Fibroblast of skin of right quadriceps (primary cell): ENCODE data around the gene CHN1.

Experiments
- DNase-seq: peaks from one replicate; pipeline ENCODE4 v3.0.0-alpha.2; 2013

Gene CHN1, protein sequence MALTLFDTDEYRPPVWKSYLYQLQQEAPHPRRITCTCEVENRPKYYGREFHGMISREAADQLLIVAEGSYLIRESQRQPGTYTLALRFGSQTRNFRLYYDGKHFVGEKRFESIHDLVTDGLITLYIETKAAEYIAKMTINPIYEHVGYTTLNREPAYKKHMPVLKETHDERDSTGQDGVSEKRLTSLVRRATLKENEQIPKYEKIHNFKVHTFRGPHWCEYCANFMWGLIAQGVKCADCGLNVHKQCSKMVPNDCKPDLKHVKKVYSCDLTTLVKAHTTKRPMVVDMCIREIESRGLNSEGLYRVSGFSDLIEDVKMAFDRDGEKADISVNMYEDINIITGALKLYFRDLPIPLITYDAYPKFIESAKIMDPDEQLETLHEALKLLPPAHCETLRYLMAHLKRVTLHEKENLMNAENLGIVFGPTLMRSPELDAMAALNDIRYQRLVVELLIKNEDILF

DNA sequence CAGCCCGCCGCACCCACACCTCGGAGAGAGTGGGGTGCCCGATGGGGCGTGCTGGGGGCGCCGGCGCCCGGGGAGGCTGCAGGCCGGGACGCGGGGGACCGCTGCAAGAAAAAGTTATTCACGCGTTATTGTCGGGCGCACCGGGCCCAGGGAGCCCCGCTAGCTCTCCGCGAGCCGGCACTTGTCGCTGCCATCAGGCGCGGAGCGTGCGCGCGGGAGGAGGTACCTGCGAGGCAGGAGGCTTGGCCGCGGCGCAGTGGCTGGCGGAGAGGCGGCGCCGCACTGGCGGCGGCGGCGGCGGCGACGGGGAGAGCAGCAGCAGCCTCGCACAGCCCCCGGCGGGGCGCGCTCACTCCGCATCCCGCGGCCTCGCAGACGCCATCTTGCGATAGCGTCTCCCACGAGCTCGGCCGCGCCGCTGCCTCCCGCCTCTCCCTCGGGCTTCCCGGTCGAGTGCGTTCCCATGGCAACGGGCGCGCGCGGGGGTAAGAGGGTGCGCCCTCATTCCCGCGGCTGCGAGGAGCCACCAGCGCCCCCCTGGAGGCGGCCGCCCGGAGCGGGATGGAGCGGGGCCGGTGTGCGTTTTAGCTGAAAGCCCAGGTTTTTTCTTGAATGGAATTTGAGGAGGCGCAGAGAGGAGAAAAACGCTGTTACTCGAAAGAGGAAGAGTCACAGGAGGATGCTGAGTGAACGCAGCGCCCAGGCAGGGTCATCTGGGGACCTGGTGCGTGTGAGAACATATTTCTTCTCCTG, at the start of gene CHN1:
Gene CHN1 (minus strand): TSS at position 402 of the 753 bp plus-strand sequence. CDS start 469 bp downstream, outside the sequence.
- DNase-seq: peak; percentile 77

DNA sequence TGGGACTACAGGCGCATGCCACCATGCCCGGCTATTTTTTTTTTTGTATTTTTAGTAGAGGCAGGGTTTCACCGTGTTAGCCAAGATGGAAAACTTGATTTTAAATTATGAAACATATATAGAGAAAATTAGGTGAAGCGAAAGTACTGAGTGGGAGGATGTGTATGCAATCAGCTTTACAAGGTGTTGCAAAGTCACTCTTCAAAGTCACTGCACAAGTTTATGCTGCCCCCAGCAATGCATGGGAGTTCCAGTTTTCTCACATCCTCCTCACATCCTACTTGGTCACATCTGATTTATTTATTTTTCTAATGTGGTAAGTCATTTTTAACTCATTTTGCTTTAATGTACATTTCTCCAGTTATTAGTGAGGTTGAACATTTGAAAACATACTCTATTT, 49.2 kb upstream of the CHN1 start:
- no peak for DNase-seq

DNA sequence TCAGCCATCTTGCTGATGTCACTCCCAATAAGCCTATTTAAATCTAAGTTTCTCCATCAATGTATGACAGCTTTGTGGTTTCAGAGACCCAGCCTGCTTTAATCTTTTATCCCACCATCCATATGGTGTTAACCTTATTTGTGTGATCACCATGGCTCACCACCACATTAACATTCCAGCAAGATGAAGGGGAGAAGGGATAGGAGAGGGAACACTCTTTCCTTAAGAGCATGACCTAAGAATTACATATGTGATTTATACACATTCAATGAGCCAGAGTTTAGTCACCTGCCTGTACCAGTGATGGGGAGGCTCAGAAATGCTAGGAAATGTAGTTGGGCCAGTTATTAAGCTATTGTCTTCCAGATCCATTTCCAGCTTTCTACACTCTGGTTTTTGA, 44.5 kb upstream of the CHN1 start:
- DNase-seq: peak; percentile 53

DNA sequence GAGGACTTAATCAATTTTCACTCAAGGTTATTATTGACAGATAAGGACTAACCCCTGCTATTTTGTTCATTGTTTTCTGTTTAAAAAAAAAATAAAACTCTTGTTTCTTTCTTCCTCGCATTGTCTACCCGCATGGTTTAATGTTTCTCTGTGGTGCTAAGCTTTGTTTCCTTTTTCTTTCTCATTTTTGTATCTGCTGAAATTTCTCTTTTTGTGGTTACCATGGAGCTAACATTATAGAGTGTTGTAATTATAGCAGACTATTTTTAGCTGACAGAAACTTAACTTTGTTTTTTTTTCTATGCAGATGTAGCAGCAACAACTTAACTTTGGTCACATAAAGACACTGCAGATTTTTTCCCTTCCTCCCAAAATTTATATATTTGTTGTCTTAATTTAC, 43.1 kb upstream of the CHN1 start:
- DNase-seq: no peak

DNA sequence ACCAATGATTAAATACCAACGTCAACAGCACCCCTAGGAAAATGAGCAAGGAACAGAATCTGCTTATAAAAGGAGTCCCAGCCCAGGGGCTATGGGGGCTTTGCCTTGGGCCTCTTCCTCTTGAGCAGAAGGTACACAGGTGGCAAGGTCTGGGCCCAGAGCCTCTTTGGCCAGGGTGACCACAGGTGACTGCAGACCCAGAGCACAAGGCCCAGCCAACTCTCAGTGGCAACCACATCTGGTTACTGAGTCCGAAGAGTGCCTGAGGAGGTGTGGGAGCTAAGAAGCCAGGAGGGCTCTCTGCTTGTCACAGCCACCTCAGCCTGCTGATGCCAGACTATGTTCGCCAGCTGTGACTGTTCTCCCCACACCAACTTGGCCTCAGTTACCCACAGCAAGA, 34.3 kb upstream of the CHN1 start:
- DNase-seq: no peak

DNA sequence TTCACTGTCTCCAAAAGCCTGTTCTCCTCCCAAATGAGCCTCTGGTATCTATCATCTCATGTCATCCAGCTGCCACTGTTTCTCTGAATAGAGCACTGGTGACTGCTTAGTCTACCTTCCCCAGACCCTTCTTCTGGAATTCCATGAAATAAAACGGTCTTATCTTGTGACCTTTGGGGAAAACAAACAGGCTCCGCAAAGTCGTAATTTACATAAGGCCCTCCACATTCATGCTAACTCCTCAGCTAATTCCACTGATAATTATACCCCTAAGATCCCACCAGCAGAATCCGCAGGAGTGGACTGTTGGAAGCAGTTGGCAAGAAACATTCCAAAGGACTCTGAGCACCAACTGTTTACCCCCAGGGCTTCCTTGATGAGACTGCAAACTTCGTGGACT, 33.9 kb upstream of the CHN1 start:
- no peak for DNase-seq

DNA sequence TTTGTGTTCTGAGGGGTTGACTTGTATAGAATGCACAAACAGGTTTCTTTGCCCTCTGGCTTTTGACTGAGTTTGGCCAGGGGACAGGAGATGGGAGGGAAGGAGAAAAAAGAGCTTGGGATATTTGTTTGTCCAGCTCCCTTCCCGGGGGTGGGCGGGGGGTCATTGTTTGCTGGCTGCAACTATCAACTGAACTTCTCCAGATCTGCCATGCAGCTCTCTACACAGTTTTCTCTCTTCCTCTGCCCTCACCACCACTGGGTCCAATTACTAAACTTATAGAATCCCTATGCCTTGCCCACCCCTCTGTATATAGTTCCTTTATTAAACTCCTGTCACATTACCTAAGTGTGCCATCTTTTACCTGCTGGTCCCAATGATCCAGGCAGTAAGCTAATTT, 32.8 kb upstream of the CHN1 start:
- no peak for DNase-seq

DNA sequence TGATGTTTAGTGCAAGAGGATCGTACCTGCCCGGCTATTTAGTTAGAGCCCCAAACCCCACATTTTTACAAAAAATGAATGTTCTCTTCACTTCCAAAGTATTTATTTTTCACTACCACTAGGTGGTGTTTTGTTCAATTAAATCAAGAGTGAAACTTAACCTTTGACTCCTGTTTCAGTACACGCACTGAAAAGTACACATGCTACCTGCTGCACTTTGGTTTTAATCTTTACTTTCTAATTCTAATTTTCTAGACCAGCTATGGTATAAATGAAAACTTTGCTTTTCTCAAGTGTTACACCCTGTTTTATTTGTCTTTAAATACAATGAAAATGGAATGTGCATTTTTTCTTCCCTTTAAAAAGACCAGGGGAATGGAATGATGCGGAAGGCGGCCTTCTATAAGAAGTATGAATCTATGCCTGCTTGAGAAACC, 31.4 kb upstream of the CHN1 start:
- peak; percentile 10 for DNase-seq

DNA sequence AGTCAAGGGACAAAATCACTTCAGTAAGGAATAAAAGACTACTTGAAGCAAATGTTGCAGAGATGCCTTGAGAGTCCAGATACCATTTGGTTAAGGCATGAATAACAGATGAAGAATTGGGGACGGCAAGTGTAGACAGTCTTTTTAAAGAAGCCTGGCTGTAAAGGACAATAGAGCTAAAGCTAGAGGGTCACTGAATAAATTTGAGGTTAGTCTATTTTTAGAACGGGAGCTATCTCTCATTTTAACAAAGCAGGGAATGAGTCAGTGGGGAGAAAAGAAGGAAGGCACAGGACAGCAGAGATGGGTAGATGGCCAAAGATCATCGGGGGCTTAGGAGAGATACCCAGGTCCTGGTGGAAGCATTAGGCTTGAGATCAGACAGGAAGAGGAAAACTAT, 30.6 kb upstream of the CHN1 start:
- DNase-seq: no peak

DNA sequence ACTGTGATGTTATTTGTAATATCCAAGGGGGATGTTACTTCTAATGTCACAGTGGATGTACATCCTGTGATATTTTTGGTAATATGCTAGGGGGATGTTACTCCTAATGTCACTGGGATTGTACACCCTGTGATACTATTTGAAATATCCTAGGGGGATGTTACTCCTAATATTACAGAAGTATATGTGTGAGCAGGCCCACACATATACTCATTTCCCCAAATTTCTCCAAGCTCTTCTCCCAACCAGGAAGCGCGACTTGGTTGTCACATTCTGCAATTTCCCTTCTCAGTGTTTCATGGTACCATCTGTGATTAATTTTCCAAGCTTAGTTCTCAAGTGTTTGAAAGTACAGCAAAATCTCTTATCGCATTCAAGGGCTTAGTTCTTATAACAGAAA, 29.5 kb upstream of the CHN1 start:
- no peak for DNase-seq

DNA sequence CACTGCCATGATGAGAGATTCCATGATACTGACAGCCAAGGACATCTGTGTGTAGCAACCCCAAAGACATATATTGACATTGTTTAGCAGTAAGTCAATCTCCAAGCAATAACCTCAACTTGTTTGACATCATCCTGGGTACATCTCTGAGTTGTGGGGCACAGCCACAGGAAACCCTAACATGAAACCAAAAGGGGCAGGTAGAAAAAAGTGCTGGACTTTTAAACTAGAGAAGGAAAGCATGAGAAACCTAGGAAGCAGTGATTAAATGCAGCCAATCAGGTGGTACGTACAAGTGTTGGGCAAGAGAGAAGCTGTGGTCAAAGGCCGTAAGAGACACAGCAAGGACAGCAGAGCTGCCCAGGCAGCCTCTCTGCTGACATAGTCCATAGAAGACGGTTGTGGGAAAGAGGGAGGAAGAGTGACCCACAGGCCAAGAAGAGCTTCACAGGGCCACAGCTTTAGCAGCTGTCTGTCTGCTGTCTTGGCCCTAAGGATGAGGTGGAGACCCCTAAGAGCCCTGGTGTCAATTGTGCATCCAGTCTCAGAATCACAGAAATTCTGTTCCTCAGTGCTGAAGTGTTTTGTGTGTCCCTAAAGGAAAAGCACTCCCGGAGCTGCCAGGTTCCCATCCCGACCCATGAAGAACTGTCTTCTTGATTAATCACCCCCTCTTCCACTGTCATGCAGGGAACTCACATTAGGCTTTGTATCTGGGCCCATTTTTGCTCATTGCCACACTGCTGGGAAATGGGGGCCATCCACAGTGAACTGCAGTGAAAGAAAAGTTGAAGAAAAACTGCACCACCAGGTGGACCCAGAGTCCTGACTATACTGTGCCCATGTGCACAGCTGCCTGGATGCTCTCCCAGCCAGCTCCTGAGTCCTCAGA, 25.4 kb upstream of the CHN1 start:
- peak; percentile 38 for DNase-seq

DNA sequence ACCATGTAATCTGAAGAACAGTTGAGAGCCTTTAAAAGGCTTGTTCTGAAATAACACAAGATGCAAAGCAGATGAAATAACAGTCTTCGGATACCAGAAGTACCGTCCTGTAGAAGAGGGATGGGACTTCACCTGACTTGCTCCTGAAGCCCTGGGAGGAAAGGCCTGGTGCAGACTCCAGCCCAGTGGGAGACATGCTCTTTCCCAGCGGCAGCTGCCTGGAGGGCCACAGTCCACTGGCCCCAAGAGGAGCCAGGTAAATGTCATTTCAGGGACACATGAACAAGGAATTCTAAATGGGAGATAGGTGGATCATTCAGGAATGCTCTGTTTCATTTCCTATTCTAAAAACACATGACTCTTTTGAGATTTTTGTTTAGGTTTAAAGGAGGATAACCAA, 22.6 kb upstream of the CHN1 start:
- DNase-seq: no peak

DNA sequence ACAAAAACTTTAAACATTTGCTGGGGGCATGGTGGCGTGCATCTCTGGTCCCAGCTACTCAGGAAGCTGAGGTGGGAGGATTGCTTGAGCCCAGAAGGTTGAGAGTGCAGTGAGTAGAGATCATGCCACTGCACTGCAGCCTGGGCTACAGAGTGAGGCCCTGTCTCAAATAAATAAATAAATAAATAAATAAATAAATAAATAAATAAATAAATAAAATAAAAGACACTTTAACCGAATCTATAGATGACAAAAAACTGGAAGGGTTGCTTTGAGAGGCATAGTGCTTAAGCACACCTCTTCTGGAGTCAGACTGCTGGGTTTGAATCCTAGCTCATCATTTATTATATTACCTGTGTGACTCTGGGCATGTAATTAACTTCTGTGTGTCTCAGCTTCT, 21.2 kb upstream of the CHN1 start:
- no peak for DNase-seq

DNA sequence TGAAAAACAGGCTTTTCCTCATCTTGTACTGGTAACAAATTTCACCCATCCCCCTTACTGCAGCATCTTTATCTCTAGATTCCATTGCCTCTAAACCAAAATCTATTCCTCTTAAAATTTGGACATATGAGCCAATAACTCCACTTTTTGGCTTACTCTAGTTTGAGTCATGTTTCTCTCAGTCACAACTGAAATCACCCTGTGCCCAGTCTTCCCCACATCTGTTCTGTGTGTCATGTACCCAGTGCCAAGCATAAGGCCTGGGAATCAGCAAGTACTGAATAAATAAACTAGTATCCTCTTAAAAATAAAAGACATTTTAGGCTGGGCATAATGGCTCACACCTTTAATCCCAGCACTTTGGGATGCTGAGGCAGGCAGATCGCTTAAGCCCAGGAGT, 20.8 kb upstream of the CHN1 start:
- no peak for DNase-seq

DNA sequence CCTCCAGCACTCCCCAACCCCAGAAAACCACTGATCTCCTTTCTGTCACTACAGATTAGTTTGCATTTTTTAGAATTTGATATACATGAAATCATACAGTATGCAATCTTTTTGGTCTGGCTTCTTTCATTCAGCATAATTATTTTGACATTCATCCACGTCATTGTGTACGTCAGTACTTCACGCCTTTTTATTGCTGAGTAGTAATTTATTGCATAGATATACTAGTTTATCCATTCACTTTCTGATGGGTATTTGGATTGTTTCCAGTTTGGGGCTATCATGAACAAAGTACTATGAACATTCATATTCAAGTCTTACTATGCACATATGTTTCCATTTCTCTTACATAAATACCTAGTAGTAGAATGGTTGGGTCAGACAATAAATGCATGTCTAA, 20.1 kb upstream of the CHN1 start:
- no peak for DNase-seq

DNA sequence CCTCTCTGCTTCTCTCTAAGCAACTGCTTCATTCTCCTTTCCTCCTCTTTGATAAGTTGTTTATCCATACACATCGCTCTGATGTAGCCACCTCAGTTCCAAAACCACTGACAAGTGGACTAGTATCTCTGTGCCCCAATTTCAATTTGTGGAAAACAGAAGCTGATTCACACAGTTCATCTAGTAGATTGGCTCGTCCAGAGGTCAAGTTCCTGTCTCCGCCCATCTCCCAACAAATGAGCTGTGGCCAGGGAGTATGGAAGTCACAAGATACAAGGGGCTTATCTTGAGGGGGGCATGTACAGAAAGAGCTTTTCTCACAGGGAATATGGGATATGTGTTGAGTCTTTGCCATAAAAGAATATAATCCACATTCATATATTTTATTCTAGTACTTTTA, 17.7 kb upstream of the CHN1 start:
- no peak for DNase-seq

DNA sequence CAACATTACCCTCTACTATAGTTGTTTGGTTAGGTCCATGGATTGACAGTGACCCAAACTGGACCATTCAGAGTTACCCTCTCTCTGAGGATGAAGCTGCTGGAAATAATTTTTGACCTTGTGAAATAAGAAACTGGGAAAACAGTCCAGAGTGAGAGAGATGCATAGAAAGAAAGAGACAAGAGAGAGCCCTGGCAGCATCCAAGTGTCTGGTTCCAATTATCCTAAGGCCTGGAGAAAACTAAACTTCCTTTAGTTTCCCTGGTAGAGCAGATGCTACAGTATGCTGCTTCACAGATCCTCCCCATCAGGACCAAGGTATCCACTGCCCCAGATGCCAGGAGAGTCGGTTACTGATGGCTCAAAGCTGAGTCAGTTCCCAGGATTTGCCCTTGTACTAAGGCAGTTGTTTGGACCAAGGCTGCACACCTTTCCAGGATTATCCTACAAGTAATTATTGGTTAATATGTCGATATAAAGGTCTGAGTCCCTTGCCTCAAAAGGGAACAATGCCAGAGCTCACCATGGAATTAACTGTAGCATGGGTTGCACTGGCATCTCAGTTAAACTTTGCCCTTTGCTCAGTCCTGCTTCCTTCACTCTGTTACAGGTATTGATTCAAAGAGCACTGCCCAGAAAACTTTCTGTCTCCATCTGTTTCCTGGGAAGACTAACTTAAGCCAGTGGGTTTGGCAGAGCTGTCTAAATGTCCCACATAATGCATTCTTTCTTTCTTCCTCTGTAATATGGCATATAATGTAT, 14.6 kb upstream of the CHN1 start:
- DNase-seq: no peak

DNA sequence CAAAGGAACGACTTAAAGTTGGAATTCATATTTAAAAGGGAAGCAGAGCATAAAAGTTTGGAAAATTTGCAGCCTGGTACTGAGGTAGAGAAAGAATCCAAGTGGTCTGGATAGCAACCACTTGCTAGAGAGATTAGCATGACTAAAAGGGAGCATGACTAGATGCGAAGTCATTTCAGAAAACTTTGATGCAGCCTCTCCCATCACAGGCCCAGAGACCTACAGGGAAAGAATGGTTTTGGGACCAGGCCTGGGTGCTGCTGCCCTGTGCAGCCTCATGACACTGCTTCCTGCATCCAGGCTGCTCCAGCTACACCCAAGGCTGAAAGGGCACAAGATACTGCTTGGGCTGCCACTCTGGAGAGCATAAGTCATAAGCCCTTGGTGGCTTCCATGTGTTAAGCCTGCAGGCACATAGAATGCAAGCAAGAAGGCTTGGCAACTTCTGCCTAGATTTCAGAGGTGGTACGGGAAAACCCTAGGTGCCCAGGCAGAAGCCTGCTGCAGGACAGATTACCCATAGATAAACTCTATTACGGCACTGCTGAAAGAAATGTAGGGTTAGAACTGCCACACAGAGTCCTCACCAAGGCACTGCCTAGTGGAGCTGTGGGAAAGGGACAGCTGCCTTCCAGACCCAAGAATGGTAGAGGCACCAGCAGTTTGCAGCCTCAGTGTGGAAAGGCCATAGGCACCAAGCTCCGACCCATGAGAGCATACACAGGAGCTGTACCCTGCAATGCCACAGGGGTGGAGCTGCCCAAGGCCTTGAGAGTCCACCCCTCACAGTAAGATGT, 12.6 kb upstream of the CHN1 start:
- DNase-seq: no peak

DNA sequence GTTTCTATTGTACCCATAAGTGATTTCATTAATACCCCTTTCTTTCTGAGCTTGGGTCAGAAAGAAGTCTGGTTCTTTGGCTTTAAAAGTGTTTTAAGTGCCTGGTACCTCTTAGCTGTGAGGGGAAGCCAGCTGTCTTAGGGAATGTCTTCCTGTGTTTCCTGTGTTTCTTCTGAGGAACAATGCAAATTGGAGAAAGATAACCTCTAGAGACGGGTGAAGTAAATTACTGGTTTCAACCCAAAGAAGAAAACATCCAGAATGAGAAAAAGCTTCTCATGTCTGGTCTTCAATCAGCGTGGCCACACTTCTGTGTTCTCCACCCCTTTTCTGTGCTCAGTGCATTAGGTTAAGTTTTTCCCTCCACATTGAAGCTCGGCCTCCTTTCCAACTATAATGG, 10.2 kb upstream of the CHN1 start:
- no peak for DNase-seq

DNA sequence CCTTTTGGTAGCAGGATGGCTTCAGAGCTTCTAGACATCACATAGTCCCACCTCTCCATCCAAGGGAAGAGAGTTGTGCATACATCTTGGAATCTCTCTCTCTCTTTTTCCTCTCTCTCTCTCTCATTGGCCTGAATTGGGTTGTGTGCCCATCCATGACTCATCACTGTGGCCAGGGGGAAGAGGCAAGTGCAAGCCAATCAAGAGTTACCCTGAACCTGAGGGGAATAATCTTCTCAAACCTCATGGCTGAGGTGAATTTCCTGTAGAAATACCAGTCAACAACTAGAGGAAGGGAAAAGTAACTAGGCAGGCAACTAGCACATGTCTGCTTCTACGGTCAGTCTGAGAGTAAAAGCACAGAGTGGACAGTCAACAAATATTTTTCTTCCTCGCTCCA, 7.3 kb upstream of the CHN1 start:
- DNase-seq: no peak

DNA sequence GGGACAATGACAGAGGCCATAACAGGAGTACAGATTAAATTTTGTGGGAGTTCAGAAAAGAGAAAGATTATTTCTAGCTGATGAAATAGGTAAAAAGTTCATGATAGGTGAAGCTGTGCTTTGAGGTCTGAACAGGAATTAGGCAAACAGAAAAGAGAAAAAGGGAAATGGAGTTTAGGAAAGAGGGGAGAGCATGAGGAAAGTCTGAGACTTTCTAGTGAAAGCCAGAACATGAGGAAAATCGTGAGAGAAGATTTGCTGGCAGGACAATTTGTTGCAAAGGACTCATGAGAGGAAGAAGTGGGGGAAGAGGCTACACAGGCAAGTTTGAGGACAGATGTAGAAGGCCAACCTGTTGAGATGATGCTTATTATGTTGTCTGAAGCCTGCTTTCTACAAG, 6.3 kb upstream of the CHN1 start:
- DNase-seq: no peak

DNA sequence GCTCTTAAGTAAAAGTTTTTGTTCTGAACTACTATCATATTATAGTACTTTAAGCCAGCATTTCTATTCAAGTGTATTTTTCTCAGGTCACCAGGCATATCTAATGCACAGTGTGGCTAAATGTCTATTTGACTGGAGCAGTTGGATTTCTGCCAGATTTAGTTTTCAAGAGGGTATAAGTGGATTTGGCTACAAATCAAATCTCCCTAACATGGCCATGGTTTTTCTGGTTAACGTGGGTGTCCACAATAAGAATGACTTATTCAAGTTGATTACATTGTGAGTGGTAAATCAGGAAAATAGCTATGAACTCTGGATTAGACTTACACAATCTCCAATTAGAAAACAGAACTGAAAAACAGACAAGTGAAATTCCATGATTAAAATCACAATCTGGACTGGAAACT, 5.7 kb upstream of the CHN1 start:
- no peak for DNase-seq
